Superior temporal gyrus (tissue), 1 donor: ENCODE measurements around the gene SPATC1L.
"Not testable (repeated sequence)": the region's sequence is repeated elsewhere in the genome, so short reads cannot be mapped to it uniquely, and the experiment has no call there.

Source experiments
- DNase-seq: peaks from one replicate; pipeline ENCODE4 v3.0.0-alpha.2; 2016; ENCODE audit errors: extremely low spot score

Gene SPATC1L

GRCh38 chr21:46200877-46201803, 16.9 kb upstream of the SPATC1L start:
- DNase-seq: not testable (repeated sequence)

- no peak for DNase-seq
Observed at GRCh38 chr21:46199436-46200373, 15.4 kb upstream of the SPATC1L start.

GRCh38 chr21:46196733-46197132, 12.5 kb upstream of the SPATC1L start:
- DNase-seq: no peak

GRCh38 chr21:46195595-46196195, 11.4 kb upstream of the SPATC1L start:
- no peak for DNase-seq

GRCh38 chr21:46194374-46195334, 10.4 kb upstream of the SPATC1L start:
- DNase-seq: no peak

GRCh38 chr21:46193829-46194373, 9.6 kb upstream of the SPATC1L start:
- DNase-seq: no peak

GRCh38 chr21:46191686-46192575, 7.7 kb upstream of the SPATC1L start:
- DNase-seq: no peak

GRCh38 chr21:46191257-46191685, 7.0 kb upstream of the SPATC1L start:
- DNase-seq: no peak

- DNase-seq: no peak
Observed at GRCh38 chr21:46190491-46191131, 6.4 kb upstream of the SPATC1L start.

- no peak for DNase-seq
Observed at GRCh38 chr21:46189959-46190490, 5.8 kb upstream of the SPATC1L start.

GRCh38 chr21:46189213-46189958, 5.1 kb upstream of the SPATC1L start:
- DNase-seq: peak; percentile 45

- peak; percentile 84 for DNase-seq
Observed at GRCh38 chr21:46188226-46189212, 4.3 kb upstream of the SPATC1L start.

GRCh38 chr21:46187814-46188213, 3.6 kb upstream of the SPATC1L start:
- peak; percentile 19 for DNase-seq

- no peak for DNase-seq
Observed at GRCh38 chr21:46187261-46187660, 3.0 kb upstream of the SPATC1L start.

- DNase-seq: no peak
Observed at GRCh38 chr21:46185716-46186115, 1.5 kb upstream of the SPATC1L start.
